GM19395 (cell line): ENCODE measurements around the gene ZC3H12C.

Experiments used
- ATAC-seq: cut with Tn5 transposase; IDR thresholded peaks from one replicate; pipeline ENCODE4 v1.9.1; 2021; ENCODE audit warnings: mild to moderate bottlenecking, moderate library complexity; ENCODE audit not compliant: unreplicated experiment

Gene ZC3H12C

GRCh38 chr11:110147962-110148709 lies 54.9 kb downstream of the ZC3H12C start:
- ATAC-seq, result no peak

GRCh38 chr11:110148775-110149744 lies 55.9 kb downstream of the ZC3H12C start:
- ATAC-seq, result peak; percentile 45

DNA sequence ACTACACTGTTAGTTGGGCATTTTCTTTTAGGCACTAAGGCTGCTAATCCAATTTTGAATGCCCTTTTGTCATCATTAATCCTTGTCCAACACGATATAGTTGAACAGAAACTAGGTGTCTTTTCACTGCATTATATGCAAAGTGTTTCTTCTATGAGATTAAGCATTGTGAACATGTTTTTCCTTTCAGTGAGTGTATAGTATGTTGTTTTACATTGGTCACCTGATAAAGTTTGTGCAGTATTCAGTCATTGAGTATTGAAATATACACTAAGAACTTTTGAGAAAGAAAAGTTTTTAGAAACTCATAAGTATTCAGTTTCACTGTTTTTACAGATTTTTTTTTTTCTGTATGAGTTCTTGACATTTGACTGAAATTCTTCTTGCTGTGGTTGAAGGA lies 59.0 kb downstream of the ZC3H12C start:
- no peak for ATAC-seq

GRCh38 chr11:110153474-110153873 lies 60.3 kb downstream of the ZC3H12C start:
- ATAC-seq, result no peak

GRCh38 chr11:110156503-110156902 lies 63.3 kb downstream of the ZC3H12C start:
- no peak for ATAC-seq

DNA sequence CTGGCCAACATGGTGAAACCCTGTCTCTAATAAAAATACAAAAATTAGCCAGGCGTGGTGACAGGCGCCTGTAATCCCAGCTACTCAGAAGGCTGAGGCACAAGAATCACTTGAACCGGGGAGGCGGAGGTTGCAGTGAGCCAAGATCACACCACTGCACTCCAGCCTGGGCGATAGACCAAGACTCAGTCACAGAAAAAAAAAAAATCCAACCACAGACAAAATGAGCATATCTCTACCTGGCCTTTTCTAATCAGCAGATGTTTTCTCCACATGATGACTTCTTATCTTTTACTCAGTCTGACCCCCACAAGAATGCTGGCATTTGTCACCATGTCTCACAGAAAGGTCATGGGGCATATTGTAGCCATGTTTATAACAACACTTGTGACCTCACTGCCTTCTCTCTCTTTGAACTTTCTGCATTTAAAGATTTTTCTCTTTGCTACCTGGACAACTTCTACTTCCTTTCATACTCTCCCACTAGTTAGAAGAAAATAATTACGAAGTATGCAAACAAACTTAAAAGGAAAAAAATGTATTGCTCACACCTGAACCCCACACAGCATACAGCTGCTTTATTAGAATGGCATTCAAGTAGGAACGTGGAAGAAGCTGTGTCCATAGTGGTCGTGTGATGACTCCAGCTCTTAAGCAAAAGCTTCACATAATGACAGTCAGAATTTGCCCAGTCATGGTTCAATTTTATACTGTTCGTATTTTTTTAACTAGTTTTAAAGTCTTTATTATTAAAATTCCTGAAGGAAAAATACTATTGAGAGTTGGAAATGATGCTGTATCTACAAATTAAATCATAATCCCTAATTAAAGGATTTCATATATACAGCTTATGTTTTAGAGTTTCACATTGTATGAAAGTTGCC lies 65.4 kb downstream of the ZC3H12C start:
- ATAC-seq, result no peak

- ATAC-seq, result no peak
Measured at GRCh38 chr11:110159476-110159875, 66.3 kb downstream of the ZC3H12C start.

DNA sequence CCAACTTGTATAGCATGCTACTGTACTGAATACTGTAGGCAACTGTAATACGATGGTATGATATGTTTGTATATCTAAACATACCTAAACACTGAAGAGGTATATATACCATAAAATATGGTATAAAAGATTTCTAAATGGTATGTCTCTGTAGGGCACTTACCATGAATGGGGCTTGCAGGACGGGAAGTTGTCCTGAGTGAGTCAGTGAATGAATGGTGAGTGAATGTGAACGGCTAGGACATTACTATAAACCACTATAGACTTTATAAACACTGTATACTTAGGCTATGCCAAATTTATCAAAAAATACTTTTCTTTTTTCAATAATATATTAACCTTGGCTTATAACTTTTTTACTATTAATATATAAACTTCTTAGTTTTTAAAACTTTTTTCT lies 66.8 kb downstream of the ZC3H12C start:
- ATAC-seq, result no peak

GRCh38 chr11:110160437-110160836 lies 67.2 kb downstream of the ZC3H12C start:
- no peak for ATAC-seq

- ATAC-seq, result no peak
Measured at GRCh38 chr11:110161061-110161460, 67.9 kb downstream of the ZC3H12C start.

DNA sequence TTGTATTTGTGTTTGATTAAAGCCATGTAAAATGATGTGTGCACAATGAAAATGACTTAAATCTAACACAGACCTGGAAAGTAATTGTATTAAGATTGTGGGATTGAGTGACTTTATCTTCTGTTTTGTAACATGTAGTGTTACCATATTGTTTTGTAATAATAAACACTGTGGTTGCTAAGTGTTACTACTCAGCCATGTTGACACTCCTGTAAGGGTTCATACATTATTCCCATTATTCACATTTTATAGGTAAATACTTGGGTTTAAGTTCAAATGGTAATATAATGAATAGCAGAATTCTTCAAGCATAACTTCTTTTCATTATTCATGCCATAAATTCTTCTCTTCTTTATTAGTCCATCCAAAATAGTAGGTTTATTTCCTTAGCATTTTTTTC lies 69.0 kb downstream of the ZC3H12C start:
- no peak for ATAC-seq

DNA sequence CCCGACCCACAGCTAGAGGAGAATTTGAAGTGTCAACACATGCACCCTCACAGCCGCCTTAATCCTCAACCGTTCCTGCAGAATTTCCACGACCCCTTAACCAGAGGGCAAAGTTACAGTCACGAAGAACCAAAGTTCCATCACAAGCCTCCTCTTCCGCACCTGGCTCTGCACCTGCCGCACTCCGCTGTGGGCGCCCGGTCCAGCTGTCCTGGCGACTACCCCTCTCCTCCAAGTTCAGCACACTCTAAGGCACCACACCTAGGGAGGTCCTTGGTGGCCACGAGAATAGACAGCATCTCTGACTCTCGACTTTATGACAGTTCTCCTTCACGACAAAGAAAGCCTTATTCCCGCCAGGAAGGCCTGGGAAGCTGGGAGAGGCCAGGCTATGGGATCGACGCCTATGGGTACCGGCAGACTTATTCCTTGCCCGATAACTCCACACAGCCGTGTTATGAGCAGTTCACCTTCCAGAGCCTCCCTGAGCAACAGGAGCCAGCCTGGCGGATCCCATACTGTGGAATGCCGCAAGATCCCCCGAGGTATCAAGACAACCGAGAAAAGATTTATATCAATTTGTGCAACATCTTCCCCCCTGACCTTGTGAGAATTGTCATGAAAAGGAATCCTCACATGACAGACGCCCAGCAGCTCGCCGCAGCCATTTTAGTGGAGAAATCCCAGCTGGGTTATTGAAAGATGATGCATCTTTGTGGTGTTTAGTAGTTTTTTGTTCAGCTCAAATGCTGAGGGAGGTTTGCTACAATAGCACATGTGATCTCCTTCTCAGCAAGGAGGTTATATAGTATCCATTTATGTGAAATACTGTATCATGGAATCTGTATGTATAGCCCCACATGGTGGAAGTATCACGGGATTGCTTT lies 72.1 kb downstream of the ZC3H12C start:
- ATAC-seq, result no peak

- ATAC-seq, result no peak
Measured at GRCh38 chr11:110168033-110168803, 75.0 kb downstream of the ZC3H12C start.

DNA sequence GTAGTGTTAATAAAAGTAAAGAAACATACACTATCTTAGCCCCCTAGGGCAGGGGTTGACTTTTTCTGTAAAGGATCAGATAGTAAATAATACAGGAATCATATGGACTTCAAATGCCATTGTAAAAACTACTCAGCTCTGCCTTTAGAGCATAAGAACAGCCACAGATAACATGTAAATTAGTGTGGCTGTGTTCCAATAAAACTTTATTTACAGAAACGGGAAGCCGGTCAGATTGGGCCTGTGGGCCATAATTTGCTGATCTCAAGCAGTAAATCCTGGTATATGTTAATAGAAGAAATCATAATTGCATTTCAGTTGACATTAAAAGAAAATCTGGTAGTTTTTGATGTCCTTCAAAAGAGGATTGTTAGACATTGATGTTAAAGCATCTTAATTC lies 76.5 kb downstream of the ZC3H12C start:
- ATAC-seq, result no peak

- ATAC-seq, result no peak
Measured at GRCh38 chr11:110172468-110173065, 79.4 kb downstream of the ZC3H12C start.

- ATAC-seq, result peak; percentile 75
Measured at GRCh38 chr11:110173811-110174644, 80.8 kb downstream of the ZC3H12C start.

DNA sequence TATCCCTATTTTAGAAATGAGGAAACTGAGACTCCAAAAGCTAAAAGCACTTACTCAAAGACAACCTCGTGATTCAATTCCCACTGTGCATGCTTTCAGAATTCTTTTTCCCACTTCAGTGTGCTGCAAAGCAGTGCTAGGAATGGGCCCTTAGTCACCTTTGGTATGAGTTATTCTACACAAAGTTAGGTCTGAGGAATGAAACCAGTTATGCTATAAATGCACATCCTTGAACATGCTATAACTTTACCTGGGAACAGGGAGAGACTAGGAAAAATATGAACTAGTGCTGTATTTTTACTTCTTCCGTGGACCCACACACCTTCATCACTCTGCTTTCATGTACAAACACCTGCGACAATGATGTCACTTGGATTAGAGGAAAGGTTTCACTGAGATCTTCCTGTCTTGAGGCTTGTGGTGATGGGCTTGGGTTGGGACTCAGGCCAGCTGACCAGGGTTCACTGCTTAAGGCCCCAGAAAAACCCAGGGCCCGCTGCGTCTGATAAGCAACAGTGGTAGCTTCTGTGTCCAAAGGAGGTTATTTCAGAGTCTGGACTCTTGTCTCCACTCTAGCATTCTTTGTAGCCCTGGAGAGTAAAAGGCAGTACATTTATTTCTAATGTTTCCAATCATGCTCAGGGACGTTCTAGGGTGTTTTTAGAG lies 81.6 kb downstream of the ZC3H12C start:
- ATAC-seq, result no peak
